Lower leg skin (tissue), 4 donors: ENCODE measurements around the gene SCUBE1. TPM values are rescaled to one million over a fixed set of nuclear protein-coding genes. Genes with fewer than 3 reads are reported as not detected.

Experiments used
- DNase-seq, 2 donors: peaks; one replicate each; pipeline ENCODE4 v3.0.0-alpha.2; 2019; ENCODE audit warnings: low spot score in 2 of 2
- H3K4me3 ChIP-seq: fragments of 200-600 bp; sonication (generic); 2 replicates; pipeline ENCODE4 v1.5.1; 2017; ENCODE audit warnings: mild to moderate bottlenecking, low read depth; ENCODE audit not compliant: poor library complexity, severe bottlenecking
- POLR2A ChIP-seq, 2 donors: fragments of 450-650 bp; IDR thresholded peaks; one replicate each; pipeline ENCODE4 v1.6.1; 2016 to 2017; ENCODE audit warnings: antibody characterized with exemption in 2 of 2, mild to moderate bottlenecking in 1 of 2, moderate library complexity in 1 of 2
- WGBS, 2 donors: methylation state at CpG; one replicate each; pipeline ENCODE4 v1.1.5; 2018; 5-methylcytosine and 5-hydroxymethylcytosine counted together
- intact Hi-C: fragments of 100-400 bp; cut with DNase I; formaldehyde crosslinking; loops from one replicate; pipeline ENCODE4 v1.15.0; 2023; ENCODE audit warnings: low total_unique reads
- total RNA-seq, 4 donors: library from RNA; depleted of rRNA; stranded (reverse); fragments of >200 nt; gene quantifications; one replicate each; pipeline ENCODE4 v1.1.0, GENCODE V29; 2016
- TF ChIP-seq, protein P1 (sequence below), 3 donors: fragments of 450-650 bp; IDR thresholded peaks; one replicate each; pipeline ENCODE4 v1.5.1; 2016; ENCODE audit warnings: antibody characterized with exemption in 3 of 3, mild to moderate bottlenecking in 3 of 3, moderate library complexity in 2 of 3

The SCUBE1 gene
- total RNA-seq, 4 donors from 2014 or later, result 0.20 to 1.1 (median 0.28) TPM

DNA sequence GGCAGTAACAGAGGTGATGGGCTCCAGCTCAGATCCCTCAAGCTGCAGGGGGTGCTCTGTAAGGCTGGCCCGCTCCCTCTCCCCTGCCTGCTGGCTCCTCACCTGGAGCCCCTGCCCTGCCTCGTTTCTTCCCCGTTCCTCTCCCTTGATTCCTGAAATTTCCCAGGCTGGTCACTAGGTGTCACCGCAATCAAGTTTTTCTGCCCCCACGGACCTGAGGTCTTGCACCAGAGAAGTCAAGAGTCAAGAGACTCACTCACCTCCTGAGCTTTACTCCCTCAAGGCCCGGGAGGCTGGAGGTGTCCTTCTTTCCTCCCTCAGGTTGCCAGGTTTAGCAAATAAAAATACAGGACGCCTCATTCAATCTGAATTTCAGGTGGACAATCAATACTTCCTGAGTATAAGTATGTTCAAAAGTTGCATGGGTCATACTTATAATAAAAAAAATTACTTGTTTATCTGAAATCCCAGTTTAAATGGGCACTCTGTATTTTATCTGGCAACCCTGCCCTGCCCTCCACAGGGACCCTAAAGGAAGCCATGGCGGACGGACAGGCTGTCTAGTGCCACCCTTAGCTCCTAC lies 69.2 kb downstream of the SCUBE1 start:
- no peak overlapping the region for H3K4me3 ChIP-seq
- intact Hi-C loops, result no loop called here
- DNase-seq, result no peak
- TF ChIP-seq, protein P1, sequence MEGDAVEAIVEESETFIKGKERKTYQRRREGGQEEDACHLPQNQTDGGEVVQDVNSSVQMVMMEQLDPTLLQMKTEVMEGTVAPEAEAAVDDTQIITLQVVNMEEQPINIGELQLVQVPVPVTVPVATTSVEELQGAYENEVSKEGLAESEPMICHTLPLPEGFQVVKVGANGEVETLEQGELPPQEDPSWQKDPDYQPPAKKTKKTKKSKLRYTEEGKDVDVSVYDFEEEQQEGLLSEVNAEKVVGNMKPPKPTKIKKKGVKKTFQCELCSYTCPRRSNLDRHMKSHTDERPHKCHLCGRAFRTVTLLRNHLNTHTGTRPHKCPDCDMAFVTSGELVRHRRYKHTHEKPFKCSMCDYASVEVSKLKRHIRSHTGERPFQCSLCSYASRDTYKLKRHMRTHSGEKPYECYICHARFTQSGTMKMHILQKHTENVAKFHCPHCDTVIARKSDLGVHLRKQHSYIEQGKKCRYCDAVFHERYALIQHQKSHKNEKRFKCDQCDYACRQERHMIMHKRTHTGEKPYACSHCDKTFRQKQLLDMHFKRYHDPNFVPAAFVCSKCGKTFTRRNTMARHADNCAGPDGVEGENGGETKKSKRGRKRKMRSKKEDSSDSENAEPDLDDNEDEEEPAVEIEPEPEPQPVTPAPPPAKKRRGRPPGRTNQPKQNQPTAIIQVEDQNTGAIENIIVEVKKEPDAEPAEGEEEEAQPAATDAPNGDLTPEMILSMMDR (IDR thresholded peaks at IDR 0.05), result peak in 1 of 3 donors; percentile 54
- TF ChIP-seq POLR2A (IDR thresholded peaks at IDR 0.05), result no peak
- WGBS, 2 donors, result 27 to 28% methylated on average over 9 of the region's 9 CpGs

DNA sequence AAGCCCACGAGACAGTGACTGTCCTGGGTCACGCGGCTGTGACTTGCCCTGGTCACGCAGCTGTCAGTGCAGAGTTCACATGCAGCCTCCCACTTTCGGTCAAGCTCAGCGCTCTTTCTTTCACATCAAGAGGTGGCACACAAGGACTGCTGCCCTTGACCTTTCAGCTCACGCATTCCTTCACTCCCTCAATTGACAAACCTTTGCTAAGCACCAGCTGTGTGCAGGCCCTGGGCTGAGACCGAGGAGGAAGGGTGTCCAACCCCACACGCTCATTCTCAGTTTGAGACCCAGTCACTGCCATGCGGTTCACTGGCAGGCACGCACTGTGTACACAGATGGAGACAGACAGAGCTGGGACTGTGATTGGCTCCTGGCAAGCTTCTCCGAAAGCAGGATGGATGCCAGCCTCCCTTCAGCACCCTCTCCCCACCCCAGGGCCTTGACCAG lies 70.3 kb downstream of the SCUBE1 start:
- H3K4me3 ChIP-seq, result no peak overlapping the region
- intact Hi-C loops, result no loop called here
- TF ChIP-seq POLR2A (IDR thresholded peaks at IDR 0.05), result no peak
- TF ChIP-seq, protein P1 (IDR thresholded peaks at IDR 0.05), result no peak
- no peak for DNase-seq
- 84 to 85% methylated on average over 12 of the region's 12 CpGs for WGBS, 2 donors

DNA sequence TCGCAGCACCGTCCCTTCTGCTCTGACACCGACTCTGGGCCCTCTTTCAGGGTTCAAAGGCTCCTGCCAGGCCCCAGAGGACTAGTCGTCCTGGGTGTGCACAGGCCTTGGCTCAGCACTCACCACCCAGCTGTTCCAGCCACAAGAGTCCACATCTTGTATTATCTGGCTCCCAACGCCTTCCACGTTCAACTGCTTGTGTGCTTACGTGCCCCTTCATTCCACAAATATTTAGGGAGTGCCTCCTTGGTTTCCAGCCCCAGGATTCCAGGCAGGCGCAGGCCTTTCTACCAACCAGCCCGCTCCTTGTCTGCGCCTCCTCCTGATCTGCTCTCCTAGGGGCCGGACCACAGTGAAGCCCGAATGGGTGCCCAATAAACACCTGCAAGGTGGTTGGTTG lies 70.9 kb downstream of the SCUBE1 start:
- intact Hi-C loops, result no loop called here
- WGBS, 2 donors, result 84 to 86% methylated on average over 12 of the region's 12 CpGs
- no peak overlapping the region for H3K4me3 ChIP-seq
- DNase-seq, result no peak
- TF ChIP-seq, protein P1 (IDR thresholded peaks at IDR 0.05), result no peak
- TF ChIP-seq POLR2A (IDR thresholded peaks at IDR 0.05), result no peak

DNA sequence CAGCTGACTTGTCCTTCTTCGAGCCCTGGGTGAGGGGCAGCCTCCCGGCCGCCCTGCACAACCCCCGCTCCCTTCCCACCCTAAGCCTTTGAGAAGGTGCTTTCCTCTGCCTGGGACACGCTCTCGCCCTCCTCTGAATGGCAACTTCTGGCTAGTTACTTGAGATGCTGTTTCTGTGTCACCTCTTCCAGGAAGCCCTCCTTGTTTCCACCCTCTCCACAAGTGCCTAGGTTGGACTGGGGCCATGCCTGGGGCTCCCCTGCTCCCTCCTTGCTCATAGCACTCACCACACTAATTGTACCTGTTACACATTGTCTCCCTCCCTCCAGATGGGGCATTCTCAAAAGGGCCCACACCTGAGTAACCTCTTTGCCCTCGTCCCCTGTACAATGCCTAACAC lies 72.2 kb downstream of the SCUBE1 start:
- intact Hi-C loops, result no loop called here
- DNase-seq, result no peak
- WGBS, 2 donors, result 87 to 93% methylated on average over 7 of the region's 7 CpGs
- H3K4me3 ChIP-seq, result no peak overlapping the region
- no peak for TF ChIP-seq POLR2A (IDR thresholded peaks at IDR 0.05)
- TF ChIP-seq, protein P1 (IDR thresholded peaks at IDR 0.05), result no peak

DNA sequence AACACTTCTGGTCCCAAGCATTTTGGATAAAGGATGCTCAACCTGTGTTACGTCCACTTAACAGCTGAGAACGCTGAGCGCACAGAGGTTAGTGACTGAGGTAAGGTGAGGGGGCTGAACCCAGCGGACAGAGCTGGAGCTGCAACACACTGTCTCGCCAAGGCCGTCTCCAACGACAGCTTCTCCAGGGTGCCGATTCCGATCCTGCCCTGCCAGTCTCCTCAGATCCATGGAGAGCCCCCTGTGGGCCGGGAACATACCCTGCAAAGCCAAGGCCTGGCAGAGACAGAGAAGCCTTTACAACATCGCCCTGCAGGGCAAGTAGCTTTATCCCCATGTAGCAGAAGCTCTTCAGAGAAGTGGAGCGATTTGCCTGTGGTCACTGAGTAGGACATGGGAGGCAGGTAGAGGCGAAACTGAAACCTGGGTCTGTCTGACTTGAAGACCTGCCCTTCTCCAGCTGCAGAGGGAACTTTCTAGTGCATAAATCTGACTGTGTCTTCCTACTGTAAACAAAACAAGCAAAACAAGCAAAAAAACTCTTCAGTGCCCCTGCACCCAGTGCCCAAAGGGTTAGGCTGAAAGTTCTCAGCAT lies 72.8 kb downstream of the SCUBE1 start:
- TF ChIP-seq POLR2A (IDR thresholded peaks at IDR 0.05), result no peak
- TF ChIP-seq, protein P1 (IDR thresholded peaks at IDR 0.05), result no peak

More for the DNA sequence above, 72.8 kb downstream of the SCUBE1 start:
- intact Hi-C loops, result no loop called here
- 78 to 87% methylated on average over 13 of the region's 13 CpGs for WGBS, 2 donors
- DNase-seq, result no peak
- no peak overlapping the region for H3K4me3 ChIP-seq
